Uterus (tissue), 2 donors: ENCODE results near the gene USP22.

ENCODE experiments used
- CTCF ChIP-seq, 4 experiments: fragments of 200-600 bp in 2 of 4; fragments of 450-650 bp in 2 of 4; sonication (generic) in 2 of 4; IDR thresholded peaks; one replicate each; pipeline ENCODE4 v1.5.1; 2016 to 2019; ENCODE audit warnings: antibody characterized with exemption in 4 of 4, mild to moderate bottlenecking in 2 of 4, moderate library complexity in 1 of 4
- POLR2A ChIP-seq, 2 donors: fragments of 450-650 bp; IDR thresholded peaks; one replicate each; pipeline ENCODE4 v1.6.1; 2016; ENCODE audit warnings: antibody characterized with exemption in 2 of 2, mild to moderate bottlenecking in 1 of 2, moderate library complexity in 1 of 2

- no peak for TF ChIP-seq CTCF (IDR thresholded peaks at IDR 0.05)
- TF ChIP-seq POLR2A (IDR thresholded peaks at IDR 0.05) = no peak
These were observed 33.4 kb upstream of the USP22 start for GRCh38 chr17:21076242-21076641.
